Tibial nerve (tissue), 3 donors: Measurements from ENCODE around the gene CCDC174.

ENCODE experiments used
- POLR2A ChIP-seq, 2 donors: fragments of 450-650 bp; IDR thresholded peaks; one replicate each; pipeline ENCODE4 v1.6.1; 2017; ENCODE audit warnings: antibody characterized with exemption in 2 of 2, mild to moderate bottlenecking in 2 of 2, moderate library complexity in 2 of 2
- TF ChIP-seq, protein P1 (sequence below), 5 experiments: fragments of 200-600 bp in 3 of 5; fragments of 450-650 bp in 2 of 5; sonication (generic) in 3 of 5; IDR thresholded peaks; one replicate each; pipeline ENCODE4 v1.5.1; 2016 to 2019; ENCODE audit warnings: antibody characterized with exemption in 5 of 5, mild to moderate bottlenecking in 3 of 5, moderate library complexity in 2 of 5

- TF ChIP-seq, protein P1, sequence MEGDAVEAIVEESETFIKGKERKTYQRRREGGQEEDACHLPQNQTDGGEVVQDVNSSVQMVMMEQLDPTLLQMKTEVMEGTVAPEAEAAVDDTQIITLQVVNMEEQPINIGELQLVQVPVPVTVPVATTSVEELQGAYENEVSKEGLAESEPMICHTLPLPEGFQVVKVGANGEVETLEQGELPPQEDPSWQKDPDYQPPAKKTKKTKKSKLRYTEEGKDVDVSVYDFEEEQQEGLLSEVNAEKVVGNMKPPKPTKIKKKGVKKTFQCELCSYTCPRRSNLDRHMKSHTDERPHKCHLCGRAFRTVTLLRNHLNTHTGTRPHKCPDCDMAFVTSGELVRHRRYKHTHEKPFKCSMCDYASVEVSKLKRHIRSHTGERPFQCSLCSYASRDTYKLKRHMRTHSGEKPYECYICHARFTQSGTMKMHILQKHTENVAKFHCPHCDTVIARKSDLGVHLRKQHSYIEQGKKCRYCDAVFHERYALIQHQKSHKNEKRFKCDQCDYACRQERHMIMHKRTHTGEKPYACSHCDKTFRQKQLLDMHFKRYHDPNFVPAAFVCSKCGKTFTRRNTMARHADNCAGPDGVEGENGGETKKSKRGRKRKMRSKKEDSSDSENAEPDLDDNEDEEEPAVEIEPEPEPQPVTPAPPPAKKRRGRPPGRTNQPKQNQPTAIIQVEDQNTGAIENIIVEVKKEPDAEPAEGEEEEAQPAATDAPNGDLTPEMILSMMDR (IDR thresholded peaks at IDR 0.05) = no peak
- no peak for TF ChIP-seq POLR2A (IDR thresholded peaks at IDR 0.05)
These were observed 1.4 kb upstream of the CCDC174 start for GRCh38 chr3:14650193-14650592.
